SJCRH30 (cell line): ENCODE measurements around the gene AP2B1. TPM values are rescaled to one million over a fixed set of nuclear protein-coding genes. Genes with fewer than 3 reads are reported as not detected.
A peak's percentile ranks its signal among the peaks of the same experiment; 100 is the strongest.
"Not testable (repeated sequence)": the region's sequence is repeated elsewhere in the genome, so short reads cannot be mapped to it uniquely, and the experiment has no call there.

ENCODE experiments used
- DNase-seq, 2 experiments: peaks; one replicate each; pipeline ENCODE4 v3.0.0-alpha.2; 2015 to 2020
- H3K27ac ChIP-seq: fragments of 250-450 bp; sonication (Bioruptor Pico); 2 replicates; pipeline ENCODE4 v1.5.1; 2020; ENCODE audit warnings: mild to moderate bottlenecking, moderate library complexity
- H3K27me3 ChIP-seq: fragments of 250-450 bp; sonication (Bioruptor Pico); 2 replicates; pipeline ENCODE4 v1.5.1; 2020; ENCODE audit warnings: mild to moderate bottlenecking, moderate library complexity
- H3K36me3 ChIP-seq: fragments of 250-450 bp; sonication (Bioruptor Pico); 2 replicates; pipeline ENCODE4 v1.5.1; 2020; ENCODE audit warnings: mild to moderate bottlenecking, moderate library complexity
- H3K4me1 ChIP-seq: fragments of 250-450 bp; sonication (Bioruptor Pico); 2 replicates; pipeline ENCODE4 v1.5.1; 2020; ENCODE audit warnings: mild to moderate bottlenecking, moderate library complexity
- H3K4me3 ChIP-seq: fragments of 250-450 bp; sonication (Bioruptor Pico); 2 replicates; pipeline ENCODE4 v1.5.1; 2020; ENCODE audit warnings: mild to moderate bottlenecking, moderate library complexity
- H3K9me3 ChIP-seq: fragments of 250-450 bp; sonication (Bioruptor Pico); replicated peaks from 2 replicates; pipeline ENCODE4 v1.5.1; 2020; ENCODE audit warnings: mild to moderate bottlenecking, moderate library complexity
- total RNA-seq: library from RNA; depleted of rRNA; stranded (reverse); fragments of >200 nt; shearing (Covaris generic); gene quantifications from 2 replicates; pipeline ENCODE4 v1.2.3, GENCODE V29; 2014

Gene AP2B1
- total RNA-seq, 1 experiment from 2014 or later = 123 TPM

DNA sequence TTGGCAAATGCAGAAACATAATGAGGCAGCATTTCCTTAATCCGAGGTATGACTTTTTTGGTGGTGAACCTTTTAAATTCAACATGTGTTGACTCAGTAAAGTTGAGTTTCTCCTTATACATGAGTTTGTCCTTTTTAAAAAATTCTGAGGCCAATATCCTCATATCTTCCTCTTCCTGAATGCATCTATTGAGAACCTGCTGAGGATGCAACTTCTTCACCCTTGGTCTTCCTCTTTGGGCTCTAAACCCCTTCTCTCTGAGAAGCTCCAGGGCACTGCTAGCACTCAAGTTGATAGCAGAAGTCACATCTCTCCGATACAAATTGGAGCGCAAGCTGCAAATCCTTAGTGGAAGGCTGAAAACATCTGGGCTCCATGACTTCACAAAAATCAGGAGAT, 29.8 kb upstream of the AP2B1 start:
- no peak overlapping the region for H3K4me3 ChIP-seq
- H3K27ac ChIP-seq = no peak overlapping the region
- peaks cover 21% of the 10 kb centered on the region for H3K27me3 ChIP-seq
- H3K9me3 ChIP-seq = no peaks in the 10 kb centered on the region
- H3K4me1 ChIP-seq = no peaks in the 10 kb centered on the region
- no peak for DNase-seq
- no peaks in the 10 kb centered on the region for H3K36me3 ChIP-seq

DNA sequence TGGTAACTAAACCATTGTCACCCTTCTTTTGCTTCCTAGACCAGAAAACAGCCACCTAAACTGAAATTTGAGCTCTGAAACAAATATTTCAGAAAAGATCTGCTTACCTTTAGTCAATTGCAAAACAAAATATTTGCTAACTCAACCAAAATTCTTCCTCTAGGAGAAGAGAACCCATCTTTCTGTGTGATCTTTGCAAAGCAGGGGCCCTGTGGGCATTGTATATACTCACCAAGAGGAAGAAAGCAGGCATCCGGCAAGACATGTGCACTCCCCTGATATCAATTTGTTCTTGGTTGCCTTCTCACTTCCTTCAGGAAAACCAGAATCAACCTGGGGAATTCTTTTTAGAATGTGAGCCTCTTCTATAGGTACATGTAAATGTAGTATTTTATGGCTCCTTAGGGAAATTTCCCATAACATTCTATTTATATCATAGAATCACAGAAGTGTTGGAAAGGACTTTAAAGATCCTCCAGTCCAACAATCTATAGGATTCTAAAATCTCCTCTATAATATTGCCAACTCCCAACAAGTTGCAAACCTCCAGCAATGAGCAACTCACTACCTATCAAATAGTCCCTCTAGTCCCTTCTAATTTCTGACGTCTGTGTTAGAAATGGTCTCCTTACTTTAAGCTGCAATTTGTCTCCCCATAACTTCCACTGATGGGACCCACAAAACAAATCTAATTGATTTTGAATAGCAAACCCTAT, 27.5 kb upstream of the AP2B1 start:
- Histone ChIP-seq H3K4me3 (no peak overlapping the region), H3K27me3 (peaks cover 13% of the 10 kb centered on the region), H3K36me3 (no peaks in the 10 kb centered on the region), H3K4me1 (no peaks in the 10 kb centered on the region), H3K27ac (no peak overlapping the region), H3K9me3 (no peaks in the 10 kb centered on the region)
- DNase-seq = no peak

DNA sequence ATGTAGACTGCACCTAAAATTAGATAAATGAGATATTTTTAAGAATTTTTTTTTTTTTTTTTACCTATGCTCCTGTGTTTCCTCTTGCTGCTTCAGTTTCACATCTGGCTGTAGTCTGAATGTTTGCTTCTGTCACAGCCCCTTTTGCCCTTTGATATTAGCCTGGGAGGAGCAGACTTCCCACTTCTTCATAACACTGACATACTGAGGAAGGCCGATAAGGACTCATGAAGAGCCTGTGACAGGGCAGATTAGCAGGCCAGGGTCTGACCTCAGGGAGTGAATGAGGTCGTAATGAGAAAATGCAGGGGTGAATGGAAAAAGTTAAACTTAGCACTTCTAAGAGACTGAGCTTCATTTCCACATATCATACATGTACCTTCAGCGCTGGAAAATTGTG, 26.4 kb upstream of the AP2B1 start, which contains the start of gene SLFN14:
Gene SLFN14 (minus strand): TSS at position 117 of the 400 bp plus-strand sequence. CDS start 2,757 bp downstream, outside the sequence.
- peaks cover 13% of the 10 kb centered on the region for H3K27me3 ChIP-seq
- DNase-seq = no peak
- H3K9me3 ChIP-seq = no peaks in the 10 kb centered on the region
- H3K36me3 ChIP-seq = no peaks in the 10 kb centered on the region
- H3K27ac ChIP-seq = no peak within 1 kb of the TSS
- H3K4me1 ChIP-seq = no peaks in the 10 kb centered on the region
- H3K4me3 ChIP-seq = no peak within 1 kb of the TSS

DNA sequence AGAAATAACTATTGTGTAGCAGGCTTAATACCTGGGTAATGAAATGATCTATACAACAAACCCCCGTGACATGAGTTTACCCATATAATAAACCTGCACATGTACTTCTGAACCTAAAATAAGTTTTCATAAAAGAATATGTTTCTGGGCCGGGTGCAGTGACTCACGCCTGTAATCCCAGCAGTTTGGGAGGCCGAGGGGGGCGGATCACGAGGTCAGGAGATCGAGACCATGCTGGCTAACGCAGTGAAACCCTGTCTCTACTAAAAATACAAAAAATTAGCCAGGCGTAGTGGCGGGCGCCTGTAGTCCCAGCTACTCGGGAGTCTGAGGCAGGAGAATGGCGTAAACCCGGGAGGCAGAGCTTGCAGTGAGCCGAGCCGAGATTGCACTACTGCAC, 23.9 kb upstream of the AP2B1 start:
- H3K4me1 ChIP-seq, H3K27me3 ChIP-seq, H3K27ac ChIP-seq, DNase-seq, H3K36me3 ChIP-seq, H3K9me3 ChIP-seq, H3K4me3 ChIP-seq: not testable (repeated sequence)

DNA sequence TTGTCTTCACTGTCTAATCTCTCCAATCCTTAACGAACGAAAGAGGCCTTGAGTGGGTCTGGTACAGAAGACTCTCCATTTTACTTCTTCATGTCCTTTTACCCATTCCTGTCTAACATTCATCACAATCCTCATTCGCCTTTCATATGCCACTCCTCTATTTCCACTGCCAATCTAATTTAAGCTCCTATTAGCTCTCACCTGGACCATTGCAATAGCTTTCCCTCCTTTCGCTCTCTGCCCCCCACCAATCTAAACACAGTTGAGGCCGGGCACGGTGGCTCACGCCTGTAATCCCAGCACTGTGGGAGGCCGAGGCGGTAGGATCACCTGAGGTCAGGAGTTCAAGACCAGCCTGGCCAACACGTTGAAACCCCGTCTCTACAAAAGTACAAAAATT, 20.2 kb upstream of the AP2B1 start:
- H3K4me3 ChIP-seq = peak overlapping the region; percentile 65
- H3K27me3 ChIP-seq = no peaks in the 10 kb centered on the region; the same call in 1 of the 2 replicates
- no peak overlapping the region for H3K27ac ChIP-seq
- H3K36me3 ChIP-seq = no peaks in the 10 kb centered on the region
- no peaks in the 10 kb centered on the region for H3K9me3 ChIP-seq
- no peak for DNase-seq
- no peaks in the 10 kb centered on the region; the same call in 1 of the 2 replicates for H3K4me1 ChIP-seq

DNA sequence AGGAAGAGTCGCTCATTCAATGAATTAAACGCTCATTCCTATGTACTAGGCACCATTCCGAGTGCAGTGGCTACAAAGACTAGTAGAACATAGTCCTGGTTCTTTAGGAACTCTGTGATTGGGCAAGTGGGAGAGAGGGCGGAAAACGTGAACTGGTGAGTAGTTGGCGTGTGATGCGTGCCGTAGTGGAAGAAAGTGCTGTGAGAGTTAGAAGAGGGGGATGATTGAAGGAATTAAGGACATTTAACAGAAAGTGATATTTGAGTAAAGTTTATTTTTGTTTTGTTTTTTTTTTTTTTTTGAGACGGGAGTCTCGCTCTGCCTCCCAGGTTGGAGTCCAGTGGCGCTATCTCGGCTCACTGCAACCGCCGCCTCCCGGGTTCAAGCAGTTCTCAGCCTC, 18.6 kb upstream of the AP2B1 start:
- H3K27me3 ChIP-seq = no peaks in the 10 kb centered on the region; the same call in 1 of the 2 replicates
- H3K9me3 ChIP-seq = no peaks in the 10 kb centered on the region
- DNase-seq = peak; percentile 17 to 35
- H3K4me1 ChIP-seq = no peaks in the 10 kb centered on the region; the same call in 1 of the 2 replicates
- H3K36me3 ChIP-seq = no peaks in the 10 kb centered on the region
- peak overlapping the region; percentile 65 for H3K4me3 ChIP-seq
- no peak overlapping the region; the same call in 1 of the 2 replicates for H3K27ac ChIP-seq

DNA sequence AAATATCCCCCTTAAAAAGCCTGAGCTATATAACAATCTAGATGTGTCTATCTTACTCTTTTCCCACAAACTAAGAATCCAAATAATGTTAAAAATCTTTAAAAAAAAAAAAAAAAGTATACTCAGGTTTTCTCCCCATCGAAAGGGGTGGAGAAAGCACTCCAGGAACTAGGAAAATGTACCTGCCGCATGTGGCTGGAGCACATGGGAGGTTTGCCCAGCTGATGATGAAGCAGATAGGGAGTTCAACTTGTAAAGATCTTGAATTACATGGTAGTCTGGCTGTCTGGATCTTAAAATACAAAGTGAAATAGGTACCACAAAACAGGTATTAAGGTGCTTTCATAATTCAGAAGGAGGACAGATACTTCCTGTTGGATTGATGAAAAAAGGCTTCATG, 17.7 kb upstream of the AP2B1 start:
- Histone ChIP-seq H3K4me1 (no peaks in the 10 kb centered on the region; the same call in 1 of the 2 replicates), H3K9me3 (no peaks in the 10 kb centered on the region), H3K36me3 (peaks cover 2% of the 10 kb centered on the region; the same call in 1 of the 2 replicates), H3K27me3 (no peaks in the 10 kb centered on the region), H3K27ac (no peak overlapping the region), H3K4me3 (no peak overlapping the region)
- DNase-seq = no peak

DNA sequence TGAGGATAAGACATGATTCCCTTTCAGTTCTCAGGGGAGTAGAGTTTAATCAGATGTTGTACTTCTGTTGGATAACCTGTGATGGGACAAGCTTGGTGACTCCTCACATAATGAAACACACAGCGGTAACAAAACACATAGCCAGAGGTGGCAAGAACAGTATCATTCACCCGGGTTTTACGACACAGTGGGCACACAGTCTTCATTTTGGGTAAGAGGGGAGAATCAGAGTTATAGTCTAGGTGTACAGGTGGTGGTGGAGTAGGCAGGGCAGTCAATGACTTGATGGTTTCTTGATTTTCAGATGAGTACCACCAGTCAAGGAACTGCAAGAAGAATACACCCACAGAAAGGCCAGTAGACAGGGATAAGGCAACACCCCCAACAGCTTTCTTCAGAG, 11.4 kb upstream of the AP2B1 start:
- H3K36me3 ChIP-seq = peaks cover 3% of the 10 kb centered on the region; the same call in 1 of the 2 replicates
- H3K27ac ChIP-seq = no peak overlapping the region
- no peaks in the 10 kb centered on the region for H3K9me3 ChIP-seq
- no peaks in the 10 kb centered on the region for H3K27me3 ChIP-seq
- DNase-seq = no peak
- no peak overlapping the region for H3K4me3 ChIP-seq
- H3K4me1 ChIP-seq = no peaks in the 10 kb centered on the region

DNA sequence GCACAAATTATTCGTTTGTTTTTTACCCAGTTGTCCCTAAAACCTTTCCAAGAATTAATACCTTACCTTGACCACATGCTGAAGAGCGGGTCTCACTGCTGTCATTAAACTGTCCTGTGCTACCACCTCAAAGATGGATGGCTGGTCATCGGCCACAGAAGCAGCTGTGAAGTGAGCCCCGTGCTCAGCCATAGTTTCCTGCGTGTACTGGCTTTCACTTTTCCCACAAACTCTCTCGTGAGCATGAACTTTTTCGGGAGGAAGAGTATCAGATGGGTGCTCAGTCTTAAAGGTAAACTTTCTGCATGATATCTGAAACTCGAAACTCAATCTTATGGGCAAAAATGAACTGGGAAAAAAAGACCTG, 9.3 kb upstream of the AP2B1 start:
- Histone ChIP-seq H3K36me3 (peaks cover 3% of the 10 kb centered on the region; the same call in 1 of the 2 replicates), H3K27ac (peak overlapping the region; percentile 54), H3K4me1 (no peaks in the 10 kb centered on the region), H3K4me3 (peak overlapping the region; percentile 76), H3K9me3 (no peaks in the 10 kb centered on the region), H3K27me3 (no peaks in the 10 kb centered on the region)
- DNase-seq = peak in 1 of 2 experiments; percentile 29

DNA sequence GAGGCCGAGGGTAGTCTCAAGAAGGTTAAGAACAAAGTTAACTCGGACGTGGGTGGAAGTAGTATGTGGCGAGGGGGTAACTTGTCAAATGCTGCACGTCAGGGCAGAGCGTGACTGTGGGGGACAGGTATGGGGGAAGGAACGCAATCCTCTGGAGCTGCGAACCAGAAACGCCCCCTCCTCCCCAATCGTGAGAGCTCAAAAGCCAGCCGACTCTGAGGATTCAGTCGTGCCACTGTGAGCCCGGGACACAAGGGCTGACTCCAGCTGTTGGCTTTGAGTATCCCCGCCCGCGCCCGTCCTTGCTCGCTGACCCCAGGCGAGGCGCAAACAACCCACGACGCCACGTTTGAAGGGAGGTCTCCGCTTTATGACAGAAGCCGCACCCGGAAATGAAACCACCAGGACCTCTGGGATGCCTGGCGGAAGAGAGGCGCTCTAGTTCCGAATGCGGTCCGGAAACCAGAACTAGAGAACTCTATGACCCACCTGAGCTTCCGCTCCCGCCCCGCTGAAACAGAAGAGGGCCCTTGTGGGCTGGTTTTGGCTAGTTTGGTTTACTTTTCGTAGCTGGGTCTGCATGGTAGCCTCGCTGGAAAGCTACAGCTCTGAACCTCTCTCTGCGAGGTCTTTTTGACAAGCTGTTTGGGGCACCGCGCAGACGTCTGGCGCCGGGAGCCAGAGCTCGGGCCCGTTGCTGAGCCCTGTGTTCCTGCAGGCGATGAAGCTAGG, 8.8 kb upstream of the AP2B1 start, which contains the start of gene PEX12:
Gene PEX12 (minus strand): TSS at position 375 of the 732 bp plus-strand sequence. CDS start 550 bp downstream, outside the sequence.
- no peaks in the 10 kb centered on the region for H3K9me3 ChIP-seq
- H3K4me1 ChIP-seq = no peaks in the 10 kb centered on the region
- peaks cover 3% of the 10 kb centered on the region; the same call in 1 of the 2 replicates for H3K36me3 ChIP-seq
- peak; percentile 89 to 93 for DNase-seq
- peak within 1 kb of the TSS; percentile 54 for H3K27ac ChIP-seq
- no peaks in the 10 kb centered on the region for H3K27me3 ChIP-seq
- H3K4me3 ChIP-seq = peak within 1 kb of the TSS; percentile 76

DNA sequence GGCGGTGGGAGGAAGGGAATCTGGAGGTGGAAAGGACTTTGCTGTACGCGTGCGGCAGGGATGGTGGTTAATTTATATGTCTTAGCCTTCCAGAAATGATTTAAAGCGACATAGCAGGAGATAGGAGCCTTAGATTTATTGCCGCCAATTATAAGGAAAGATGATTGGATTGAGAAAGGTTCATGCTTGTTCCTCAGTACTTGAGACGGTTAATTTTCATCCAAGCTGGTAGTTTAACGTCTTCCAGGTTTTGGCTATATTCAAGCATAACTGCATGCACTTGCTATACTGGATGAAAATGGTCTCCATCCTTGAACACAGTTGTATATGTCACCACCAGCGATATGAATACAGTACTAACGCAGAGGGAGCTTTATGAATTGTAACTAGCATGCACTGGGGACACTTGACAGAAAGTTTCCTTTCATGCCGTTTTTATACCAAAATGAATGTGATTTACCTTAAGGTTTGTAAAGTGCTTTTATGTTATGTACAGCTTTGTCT, 8.1 kb upstream of the AP2B1 start:
- H3K4me3 ChIP-seq = peak overlapping the region; percentile 76
- peaks cover 3% of the 10 kb centered on the region; the same call in 1 of the 2 replicates for H3K36me3 ChIP-seq
- H3K27me3 ChIP-seq = no peaks in the 10 kb centered on the region
- H3K27ac ChIP-seq = peak overlapping the region; percentile 54
- H3K9me3 ChIP-seq = no peaks in the 10 kb centered on the region
- DNase-seq = no peak
- no peaks in the 10 kb centered on the region for H3K4me1 ChIP-seq

DNA sequence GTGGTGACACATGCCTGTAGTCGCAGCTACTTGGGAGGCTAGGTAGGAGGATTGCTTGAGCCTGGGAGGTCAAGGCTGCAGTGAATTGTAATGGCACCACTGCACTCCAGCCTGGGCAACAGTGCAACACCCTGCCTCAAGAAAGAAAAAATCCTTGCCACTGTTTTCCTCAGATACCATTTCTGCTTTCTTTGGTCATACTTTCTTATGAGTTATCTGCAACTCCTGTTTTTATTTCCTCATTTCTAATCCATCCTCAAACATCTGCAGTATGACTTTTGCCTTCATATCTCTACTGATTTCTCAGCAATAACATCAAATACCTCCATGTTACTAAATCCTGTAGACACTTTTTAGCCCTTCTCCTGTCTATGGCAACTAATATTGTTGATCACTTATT, 3.1 kb upstream of the AP2B1 start:
- H3K4me1 ChIP-seq = peaks cover 6% of the 10 kb centered on the region
- H3K4me3 ChIP-seq = no peak overlapping the region
- no peak overlapping the region for H3K27ac ChIP-seq
- no peaks in the 10 kb centered on the region for H3K9me3 ChIP-seq
- no peak for DNase-seq
- H3K36me3 ChIP-seq = no peaks in the 10 kb centered on the region
- no peaks in the 10 kb centered on the region for H3K27me3 ChIP-seq

DNA sequence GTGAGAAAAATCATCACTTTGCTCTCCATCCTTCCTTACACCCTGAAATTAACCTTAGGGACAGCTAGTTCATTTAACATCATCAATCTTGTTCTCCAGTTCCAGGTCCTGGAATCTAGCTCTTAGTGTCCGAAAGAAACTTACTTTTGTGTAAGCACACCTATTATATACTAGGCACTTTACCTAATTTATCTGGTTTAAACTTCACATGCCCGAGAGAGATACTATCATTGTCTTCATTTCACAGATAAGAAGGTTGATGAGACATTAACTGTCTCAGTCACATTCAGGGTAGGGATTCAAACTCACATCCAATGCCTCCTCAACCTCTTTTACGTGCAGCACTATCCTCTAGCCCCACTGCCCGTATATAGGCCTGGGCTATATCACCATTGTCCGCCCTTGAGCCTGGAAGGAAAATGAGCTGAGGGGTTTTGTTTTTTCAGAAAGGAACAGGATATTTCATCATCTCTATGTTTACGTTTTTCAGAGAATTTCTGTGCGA, 501 bp upstream of the AP2B1 start:
- peak overlapping the region; percentile 94 for H3K4me3 ChIP-seq
- H3K27me3 ChIP-seq = no peaks in the 10 kb centered on the region
- no peaks in the 10 kb centered on the region; the same call in 1 of the 2 replicates for H3K36me3 ChIP-seq
- H3K27ac ChIP-seq = peak overlapping the region; percentile 94
- DNase-seq = no peak
- no peaks in the 10 kb centered on the region for H3K9me3 ChIP-seq
- peaks cover 13% of the 10 kb centered on the region for H3K4me1 ChIP-seq

DNA sequence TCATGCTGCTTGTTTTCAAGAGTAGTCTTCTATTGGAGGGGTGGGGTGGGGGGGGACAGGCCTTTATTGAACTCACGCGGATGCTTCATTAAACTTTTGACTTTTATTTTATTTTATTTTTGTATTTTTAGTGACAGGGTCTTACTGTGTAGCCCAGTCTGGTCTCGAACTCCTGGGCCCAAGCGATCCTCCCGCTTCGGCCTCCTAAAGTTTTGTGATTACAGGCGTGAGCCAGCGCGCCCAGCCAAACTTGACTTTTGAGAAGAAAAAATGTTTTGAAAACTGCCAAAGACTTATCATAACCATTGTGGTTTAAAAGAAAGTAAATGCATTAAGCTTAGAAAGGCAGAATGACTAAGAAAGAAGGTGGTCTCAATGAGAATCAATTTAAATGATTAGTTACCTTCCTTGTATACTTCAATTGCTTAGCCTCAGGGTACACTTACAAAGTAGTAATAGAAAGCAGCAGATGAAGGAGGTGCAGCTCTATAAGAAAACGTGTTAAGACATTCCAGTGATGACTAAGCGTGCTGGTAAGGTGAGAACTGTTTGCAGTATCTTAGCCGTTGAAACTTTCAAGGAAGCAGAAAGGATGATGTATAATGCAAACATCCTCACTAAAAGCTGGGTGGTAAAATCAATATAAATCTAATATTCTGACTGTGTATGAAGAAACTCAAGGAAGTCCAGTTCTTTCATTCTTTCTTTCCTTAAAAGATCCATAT, 1.2 kb downstream of the AP2B1 start:
- Histone ChIP-seq H3K4me1 (peaks cover 13% of the 10 kb centered on the region), H3K27ac (no peak overlapping the region; the same call in 1 of the 2 replicates), H3K27me3 (no peaks in the 10 kb centered on the region), H3K36me3 (no peaks in the 10 kb centered on the region; the same call in 1 of the 2 replicates), H3K4me3 (peak overlapping the region; percentile 94), H3K9me3 (no peaks in the 10 kb centered on the region)
- DNase-seq = no peak
